Measurements from ENCODE around the gene VAV1.

DNA sequence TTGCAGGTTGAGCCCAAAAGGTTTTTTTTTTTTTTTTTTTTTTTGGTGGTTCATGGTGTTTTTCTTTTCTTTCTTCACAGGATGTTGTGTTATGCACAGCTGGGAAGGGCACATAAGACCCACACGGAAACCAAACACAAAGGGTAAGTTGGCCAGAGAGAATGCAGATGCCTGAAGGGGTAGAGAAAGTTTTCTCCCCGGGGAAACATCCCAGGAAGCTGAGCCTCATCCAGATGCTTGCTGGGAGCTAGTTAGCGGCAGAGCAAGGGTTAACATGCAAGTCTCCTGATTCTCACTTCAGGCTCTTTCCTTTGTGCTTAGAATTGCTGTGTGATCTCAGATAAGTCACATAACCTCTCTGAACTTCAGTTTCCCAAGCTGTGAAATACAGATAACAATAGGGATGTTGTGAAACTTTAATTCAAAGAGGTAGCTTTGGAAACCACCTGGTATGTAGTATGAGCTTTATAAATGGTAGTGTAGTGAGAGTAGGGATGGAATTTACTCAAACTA, 117.9 kb downstream of the VAV1 start:
- TF ChIP-seq, protein P1, sequence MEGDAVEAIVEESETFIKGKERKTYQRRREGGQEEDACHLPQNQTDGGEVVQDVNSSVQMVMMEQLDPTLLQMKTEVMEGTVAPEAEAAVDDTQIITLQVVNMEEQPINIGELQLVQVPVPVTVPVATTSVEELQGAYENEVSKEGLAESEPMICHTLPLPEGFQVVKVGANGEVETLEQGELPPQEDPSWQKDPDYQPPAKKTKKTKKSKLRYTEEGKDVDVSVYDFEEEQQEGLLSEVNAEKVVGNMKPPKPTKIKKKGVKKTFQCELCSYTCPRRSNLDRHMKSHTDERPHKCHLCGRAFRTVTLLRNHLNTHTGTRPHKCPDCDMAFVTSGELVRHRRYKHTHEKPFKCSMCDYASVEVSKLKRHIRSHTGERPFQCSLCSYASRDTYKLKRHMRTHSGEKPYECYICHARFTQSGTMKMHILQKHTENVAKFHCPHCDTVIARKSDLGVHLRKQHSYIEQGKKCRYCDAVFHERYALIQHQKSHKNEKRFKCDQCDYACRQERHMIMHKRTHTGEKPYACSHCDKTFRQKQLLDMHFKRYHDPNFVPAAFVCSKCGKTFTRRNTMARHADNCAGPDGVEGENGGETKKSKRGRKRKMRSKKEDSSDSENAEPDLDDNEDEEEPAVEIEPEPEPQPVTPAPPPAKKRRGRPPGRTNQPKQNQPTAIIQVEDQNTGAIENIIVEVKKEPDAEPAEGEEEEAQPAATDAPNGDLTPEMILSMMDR (IDR thresholded peaks at IDR 0.05), result no peak
- TF ChIP-seq POLR2A (IDR thresholded peaks at IDR 0.05), result no peak
